Measurements from ENCODE around the gene AP2A2. TPM values are rescaled to one million over a fixed set of nuclear protein-coding genes. Genes with fewer than 3 reads are reported as not detected.
A peak's percentile ranks its signal among the peaks of the same experiment; 100 is the strongest.

The AP2A2 gene
- total and polyA plus RNA-seq, 8 donors, result 40.0 to 60.2 (median 50.6) TPM

GRCh38 chr11:1047595-1048156 lies 122.0 kb downstream of the AP2A2 start:
- 81 to 82% methylated on average over 21 to 22 of the region's 22 CpGs for WGBS, 2 donors

GRCh38 chr11:1048375-1049070 lies 122.9 kb downstream of the AP2A2 start:
- Histone ChIP-seq H3K4me1 (peaks cover 0 to 12% (median 5%) of the 10 kb centered on the region in 3 donors), H3K9me3 (no peaks in the 10 kb centered on the region), H3K4me3 (no peak overlapping the region), H3K36me3 (no peaks in the 10 kb centered on the region), H3K27ac (no peak overlapping the region), H3K27me3 (no peaks in the 10 kb centered on the region)
- intact Hi-C loops (cut with DNase I), result no loop called here
- ATAC-seq, result no peak
- DNase-seq, result peak in 1 of 6 donors; percentile 51
- whole genome bisulfite sequencing, 2 donors, result 80 to 94% methylated on average over 25 of the region's 25 CpGs
- TF ChIP-seq, protein P1, sequence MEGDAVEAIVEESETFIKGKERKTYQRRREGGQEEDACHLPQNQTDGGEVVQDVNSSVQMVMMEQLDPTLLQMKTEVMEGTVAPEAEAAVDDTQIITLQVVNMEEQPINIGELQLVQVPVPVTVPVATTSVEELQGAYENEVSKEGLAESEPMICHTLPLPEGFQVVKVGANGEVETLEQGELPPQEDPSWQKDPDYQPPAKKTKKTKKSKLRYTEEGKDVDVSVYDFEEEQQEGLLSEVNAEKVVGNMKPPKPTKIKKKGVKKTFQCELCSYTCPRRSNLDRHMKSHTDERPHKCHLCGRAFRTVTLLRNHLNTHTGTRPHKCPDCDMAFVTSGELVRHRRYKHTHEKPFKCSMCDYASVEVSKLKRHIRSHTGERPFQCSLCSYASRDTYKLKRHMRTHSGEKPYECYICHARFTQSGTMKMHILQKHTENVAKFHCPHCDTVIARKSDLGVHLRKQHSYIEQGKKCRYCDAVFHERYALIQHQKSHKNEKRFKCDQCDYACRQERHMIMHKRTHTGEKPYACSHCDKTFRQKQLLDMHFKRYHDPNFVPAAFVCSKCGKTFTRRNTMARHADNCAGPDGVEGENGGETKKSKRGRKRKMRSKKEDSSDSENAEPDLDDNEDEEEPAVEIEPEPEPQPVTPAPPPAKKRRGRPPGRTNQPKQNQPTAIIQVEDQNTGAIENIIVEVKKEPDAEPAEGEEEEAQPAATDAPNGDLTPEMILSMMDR (IDR thresholded peaks at IDR 0.05), result no peak
- FAIRE-seq, result no peak

More at GRCh38 chr11:1047595-1048156, 122.0 kb downstream of the AP2A2 start:
- no peak for ATAC-seq
- H3K4me3 ChIP-seq, result no peak overlapping the region
- TF ChIP-seq, protein P1 (IDR thresholded peaks at IDR 0.05), result no peak
- H3K36me3 ChIP-seq, result no peaks in the 10 kb centered on the region
- peaks cover 0 to 13% (median 11%) of the 10 kb centered on the region in 3 donors for H3K4me1 ChIP-seq
- intact Hi-C loops (cut with DNase I), result no loop called here
- no peaks in the 10 kb centered on the region for H3K9me3 ChIP-seq
- DNase-seq, result peak in 1 of 6 donors; percentile 34
- no peak overlapping the region for H3K27ac ChIP-seq
- no peaks in the 10 kb centered on the region for H3K27me3 ChIP-seq
- FAIRE-seq, result no peak

- no peaks in the 10 kb centered on the region for H3K27me3 ChIP-seq
- ATAC-seq, result no peak
- TF ChIP-seq, protein P1 (IDR thresholded peaks at IDR 0.05), result no peak
- 76 to 90% methylated on average over 4 to 6 of the region's 6 CpGs for WGBS, 2 donors
- intact Hi-C loops (cut with DNase I), result no loop called here
- H3K9me3 ChIP-seq, result no peaks in the 10 kb centered on the region
- H3K4me1 ChIP-seq, result peaks cover 0 to 12% (median 5%) of the 10 kb centered on the region in 3 donors
- no peak for FAIRE-seq
- H3K36me3 ChIP-seq, result no peaks in the 10 kb centered on the region
- no peak overlapping the region for H3K4me3 ChIP-seq
- no peak for DNase-seq
- no peak overlapping the region for H3K27ac ChIP-seq
These were observed 123.4 kb downstream of the AP2A2 start for GRCh38 chr11:1049071-1049405.

- ATAC-seq (peak in 2 of 4 donors; percentile 13 to 14), DNase-seq (peak in 4 of 6 donors; percentile 21 to 55 (median 40)), FAIRE-seq (no peak)
- Histone ChIP-seq H3K27ac (peak overlapping the region in 2 of 4 donors; percentile 8 to 28), H3K4me3 (no peak overlapping the region), H3K4me1 (peaks cover 0 to 12% (median 5%) of the 10 kb centered on the region in 3 donors), H3K36me3 (no peaks in the 10 kb centered on the region), H3K9me3 (no peaks in the 10 kb centered on the region), H3K27me3 (no peaks in the 10 kb centered on the region)
- intact Hi-C loops (cut with DNase I), result no loop called here
- TF ChIP-seq, protein P1 (IDR thresholded peaks at IDR 0.05), result no peak
- WGBS, 2 donors, result 53 to 63% methylated on average over 13 of the region's 13 CpGs
These were observed 123.8 kb downstream of the AP2A2 start for GRCh38 chr11:1049431-1049891.

All from pancreas (tissue), 10 donors.